Neural crest cell (in vitro differentiated cells): ENCODE results near the gene FAM229B. TPM values are rescaled to one million over a fixed set of nuclear protein-coding genes. Genes with fewer than 3 reads are reported as not detected.
"Not testable (repeated sequence)": the region's sequence is repeated elsewhere in the genome, so short reads cannot be mapped to it uniquely, and the experiment has no call there.

Source experiments
- DNase-seq: peaks from one replicate; pipeline ENCODE4 v3.0.0; 2021; ENCODE audit warnings: low read depth, mixed read lengths, low spot score
- H3K27ac Mint-ChIP-seq: one replicate; pipeline ENCODE4 v1.8.0; 2021; ENCODE audit warnings: mild to moderate bottlenecking, mixed read lengths; ENCODE audit not compliant: unreplicated experiment
- H3K27me3 Mint-ChIP-seq: 2 replicates; pipeline ENCODE4 v1.8.0; 2021; ENCODE audit warnings: low read depth, mild to moderate bottlenecking, mixed read lengths
- H3K36me3 Mint-ChIP-seq: 2 replicates; pipeline ENCODE4 v1.8.0; 2021; ENCODE audit warnings: low read depth, mild to moderate bottlenecking, mixed read lengths
- H3K4me1 Mint-ChIP-seq: 2 replicates; pipeline ENCODE4 v1.8.0; 2021; ENCODE audit warnings: mixed read lengths
- H3K4me3 Mint-ChIP-seq: one replicate; pipeline ENCODE4 v1.8.0; 2021; ENCODE audit warnings: mild to moderate bottlenecking, mixed read lengths
- H3K9me3 Mint-ChIP-seq: 2 replicates; pipeline ENCODE4 v1.8.0; 2021; ENCODE audit warnings: mixed read lengths
- total RNA-seq: library from RNA; stranded (reverse); gene quantifications from 2 replicates; pipeline ENCODE4 v1.2.1, GENCODE V29; 2021
- TF ChIP-seq, protein P1 (sequence below): fragments of 200-600 bp; sonication (generic); conservative IDR thresholded peaks from 2 replicates; pipeline ENCODE4 v1.5.0; 2021; ENCODE audit warnings: antibody characterized with exemption, mild to moderate bottlenecking

The FAM229B gene
- total RNA-seq, 1 donor from 2014 or later = 30.3 TPM

GRCh38 chr6:112040956-112041355, 46.4 kb upstream of the FAM229B start:
- Mint-ChIP-seq H3K9me3 (no peaks in the 10 kb centered on the region), H3K4me3 (peak overlapping the region; percentile 99), H3K27me3 (no peaks in the 10 kb centered on the region), H3K4me1 (peaks cover 55% of the 10 kb centered on the region), H3K36me3 (no peaks in the 10 kb centered on the region), H3K27ac (peak overlapping the region; percentile 91)
- TF ChIP-seq, protein P1, sequence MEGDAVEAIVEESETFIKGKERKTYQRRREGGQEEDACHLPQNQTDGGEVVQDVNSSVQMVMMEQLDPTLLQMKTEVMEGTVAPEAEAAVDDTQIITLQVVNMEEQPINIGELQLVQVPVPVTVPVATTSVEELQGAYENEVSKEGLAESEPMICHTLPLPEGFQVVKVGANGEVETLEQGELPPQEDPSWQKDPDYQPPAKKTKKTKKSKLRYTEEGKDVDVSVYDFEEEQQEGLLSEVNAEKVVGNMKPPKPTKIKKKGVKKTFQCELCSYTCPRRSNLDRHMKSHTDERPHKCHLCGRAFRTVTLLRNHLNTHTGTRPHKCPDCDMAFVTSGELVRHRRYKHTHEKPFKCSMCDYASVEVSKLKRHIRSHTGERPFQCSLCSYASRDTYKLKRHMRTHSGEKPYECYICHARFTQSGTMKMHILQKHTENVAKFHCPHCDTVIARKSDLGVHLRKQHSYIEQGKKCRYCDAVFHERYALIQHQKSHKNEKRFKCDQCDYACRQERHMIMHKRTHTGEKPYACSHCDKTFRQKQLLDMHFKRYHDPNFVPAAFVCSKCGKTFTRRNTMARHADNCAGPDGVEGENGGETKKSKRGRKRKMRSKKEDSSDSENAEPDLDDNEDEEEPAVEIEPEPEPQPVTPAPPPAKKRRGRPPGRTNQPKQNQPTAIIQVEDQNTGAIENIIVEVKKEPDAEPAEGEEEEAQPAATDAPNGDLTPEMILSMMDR = no peak
- DNase-seq = peak; percentile 29

GRCh38 chr6:112041535-112041934, 45.9 kb upstream of the FAM229B start:
- Mint-ChIP-seq H3K4me3 (peak overlapping the region; percentile 99), H3K9me3 (no peaks in the 10 kb centered on the region), H3K4me1 (peaks cover 55% of the 10 kb centered on the region), H3K27me3 (no peaks in the 10 kb centered on the region), H3K36me3 (no peaks in the 10 kb centered on the region), H3K27ac (peak overlapping the region; percentile 91)
- TF ChIP-seq, protein P1 = no peak
- DNase-seq = peak; percentile 23

GRCh38 chr6:112043032-112044007, 44.1 kb upstream of the FAM229B start:
- H3K4me3 Mint-ChIP-seq = peak overlapping the region; percentile 99
- DNase-seq = peak; percentile 98
- TF ChIP-seq, protein P1 = peak; percentile 98
- no peaks in the 10 kb centered on the region for H3K36me3 Mint-ChIP-seq
- H3K9me3 Mint-ChIP-seq = no peaks in the 10 kb centered on the region
- H3K4me1 Mint-ChIP-seq = peaks cover 48% of the 10 kb centered on the region
- peak overlapping the region; percentile 97 for H3K27ac Mint-ChIP-seq
- H3K27me3 Mint-ChIP-seq = no peaks in the 10 kb centered on the region

DNA sequence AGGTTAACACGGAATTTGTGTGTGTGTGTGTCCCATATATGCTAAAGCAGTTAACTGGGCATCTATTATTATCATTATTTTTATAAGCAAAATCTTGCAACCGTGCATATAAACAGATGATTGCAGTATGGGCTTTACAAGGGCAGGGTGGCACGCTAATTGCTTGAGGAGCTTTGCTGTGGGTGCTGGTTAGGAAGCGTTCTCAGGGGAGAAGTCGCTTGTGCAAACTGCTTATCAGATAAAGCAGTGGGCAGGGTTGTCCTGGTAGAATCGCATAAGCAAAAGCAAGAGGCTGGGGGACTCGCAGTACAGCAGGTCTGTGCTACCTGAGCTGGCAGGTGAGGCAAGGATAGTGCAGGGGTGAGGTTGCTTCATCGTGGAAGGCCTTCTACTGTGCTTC, 43.2 kb upstream of the FAM229B start:
- Mint-ChIP-seq H3K9me3 (no peaks in the 10 kb centered on the region), H3K27me3 (no peaks in the 10 kb centered on the region), H3K27ac (no peak overlapping the region), H3K36me3 (no peaks in the 10 kb centered on the region), H3K4me3 (peak overlapping the region; percentile 31), H3K4me1 (peaks cover 46% of the 10 kb centered on the region)
- TF ChIP-seq, protein P1 = no peak
- no peak for DNase-seq

- Mint-ChIP-seq H3K27me3 (no peaks in the 10 kb centered on the region), H3K27ac (no peak overlapping the region), H3K4me1 (peaks cover 43% of the 10 kb centered on the region), H3K36me3 (no peaks in the 10 kb centered on the region), H3K4me3 (no peak overlapping the region), H3K9me3 (no peaks in the 10 kb centered on the region)
- no peak for DNase-seq
- TF ChIP-seq, protein P1 = no peak
Measured at GRCh38 chr6:112044856-112045255, 42.5 kb upstream of the FAM229B start.

DNA sequence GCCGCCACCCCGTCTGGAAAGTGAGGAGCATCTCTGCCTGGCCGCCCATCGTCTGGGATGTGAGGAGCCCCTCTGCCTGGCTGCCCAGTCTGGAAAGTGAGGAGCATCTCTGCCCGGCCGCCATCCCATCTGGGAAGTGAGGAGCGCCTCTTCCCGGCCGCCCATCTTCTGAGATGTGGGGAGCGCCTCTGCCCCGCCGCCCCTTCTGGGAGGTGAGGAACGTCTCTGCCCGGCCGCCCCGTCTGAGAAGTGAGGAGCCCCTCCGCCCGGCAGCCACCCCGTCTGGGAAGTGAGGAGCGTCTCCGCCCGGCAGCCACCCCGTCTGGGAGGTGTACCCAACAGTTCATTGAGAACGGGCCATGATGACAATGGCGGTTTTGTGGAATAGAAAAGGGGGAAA, 39.9 kb upstream of the FAM229B start:
- not testable (repeated sequence) for H3K9me3 Mint-ChIP-seq, H3K27me3 Mint-ChIP-seq

More for the DNA sequence above, 39.9 kb upstream of the FAM229B start:
- H3K36me3 Mint-ChIP-seq, H3K27ac Mint-ChIP-seq, DNase-seq, H3K4me3 Mint-ChIP-seq: not testable (repeated sequence)
- H3K4me1 Mint-ChIP-seq = peaks cover 18% of the 10 kb centered on the region
